Measurements from ENCODE around the gene PSMG4.

Gene PSMG4

GRCh38 chr6:3273707-3274521 lies 15.2 kb downstream of the PSMG4 start:
- DNase-seq (ENCODE audit: low read depth in 1 of 2, low spot score in 1 of 2): no peak
- Histone ChIP-seq H3K4me3 (replicated peaks; ENCODE audit: insufficient read depth, low read length) (no peak overlapping the region), H3K27ac (replicated peaks) (no peak overlapping the region), H3K27me3 (ENCODE audit: insufficient read depth, poor library complexity, severe bottlenecking) (no peaks in the 10 kb centered on the region)
- no peak for TF ChIP-seq GABPA (IDR thresholded peaks at IDR 0.05; ENCODE audit: low read depth)
- no peak for TF ChIP-seq SPI1 (IDR thresholded peaks at IDR 0.05; ENCODE audit: borderline replicate concordance, low read depth)

GRCh38 chr6:3276174-3277167 lies 17.7 kb downstream of the PSMG4 start:
- no peak overlapping the region for H3K27ac ChIP-seq (replicated peaks)
- DNase-seq (ENCODE audit: low read depth in 1 of 2, low spot score in 1 of 2): no peak
- H3K27me3 ChIP-seq (ENCODE audit: insufficient read depth, poor library complexity, severe bottlenecking): no peaks in the 10 kb centered on the region
- H3K4me3 ChIP-seq (replicated peaks; ENCODE audit: insufficient read depth, low read length): no peak overlapping the region
- no peak for TF ChIP-seq REST (IDR thresholded peaks at IDR 0.05; ENCODE audit: insufficient replicate concordance, low read depth)
- TF ChIP-seq SPI1 (IDR thresholded peaks at IDR 0.05; ENCODE audit: borderline replicate concordance, low read depth): no peak
- no peak for TF ChIP-seq GABPA (IDR thresholded peaks at IDR 0.05; ENCODE audit: low read depth)

- DNase-seq (ENCODE audit: low read depth in 1 of 2, low spot score in 1 of 2): no peak
- no peak overlapping the region for H3K27ac ChIP-seq (replicated peaks)
- TF ChIP-seq POLR2AphosphoS5 (IDR thresholded peaks at IDR 0.05; ENCODE audit: low read depth): no peak
- no peak for TF ChIP-seq CTCF (IDR thresholded peaks at IDR 0.05; ENCODE audit: insufficient read depth, low read length)
- no peak for TF ChIP-seq GABPA (IDR thresholded peaks at IDR 0.05; ENCODE audit: low read depth)
- no peak for TF ChIP-seq SPI1 (IDR thresholded peaks at IDR 0.05; ENCODE audit: borderline replicate concordance, low read depth)
- TF ChIP-seq REST (IDR thresholded peaks at IDR 0.05; ENCODE audit: insufficient replicate concordance, low read depth): no peak
- H3K4me3 ChIP-seq (replicated peaks; ENCODE audit: insufficient read depth, low read length): no peak overlapping the region
- H3K27me3 ChIP-seq (ENCODE audit: insufficient read depth, poor library complexity, severe bottlenecking): no peaks in the 10 kb centered on the region
Observed at GRCh38 chr6:3277251-3277650, 18.5 kb downstream of the PSMG4 start.

GRCh38 chr6:3277851-3278416 lies 19.2 kb downstream of the PSMG4 start:
- Histone ChIP-seq H3K27ac (replicated peaks) (no peak overlapping the region), H3K27me3 (ENCODE audit: insufficient read depth, poor library complexity, severe bottlenecking) (no peaks in the 10 kb centered on the region), H3K4me3 (replicated peaks; ENCODE audit: insufficient read depth, low read length) (no peak overlapping the region)
- no peak for DNase-seq (ENCODE audit: low read depth in 1 of 2, low spot score in 1 of 2)
- TF ChIP-seq REST (IDR thresholded peaks at IDR 0.05; ENCODE audit: insufficient replicate concordance, low read depth) (no peak), SPI1 (IDR thresholded peaks at IDR 0.05; ENCODE audit: borderline replicate concordance, low read depth) (no peak), GABPA (IDR thresholded peaks at IDR 0.05; ENCODE audit: low read depth) (no peak), CTCF (IDR thresholded peaks at IDR 0.05; ENCODE audit: insufficient read depth, low read length) (no peak), POLR2AphosphoS5 (IDR thresholded peaks at IDR 0.05; ENCODE audit: low read depth) (no peak)

Measured in HL-60 (cell line).